GM23248 (cell line): ENCODE results near the gene TALDO1.

ENCODE experiments used
- EZH2 ChIP-seq: fragments of 200-600 bp; sonication (generic); IDR thresholded peaks from 2 replicates; pipeline ENCODE4 v1.6.1; 2018; ENCODE audit warnings: antibody characterized with exemption, mild to moderate bottlenecking; ENCODE audit not compliant: insufficient read depth, poor library complexity, severe bottlenecking
- EZH2phosphoT487 ChIP-seq: fragments of 200-600 bp; sonication (generic); IDR thresholded peaks from 2 replicates; pipeline ENCODE4 v1.6.1; 2018; ENCODE audit warnings: antibody characterized with exemption, moderate library complexity, mild to moderate bottlenecking, low read depth; ENCODE audit not compliant: insufficient read depth

GRCh38 chr11:812390-812789 lies 65.1 kb downstream of the TALDO1 start:
- TF ChIP-seq EZH2 (no peak), EZH2phosphoT487 (no peak)
